Common myeloid progenitor, CD34-positive (primary cell): ENCODE data around the gene PRDM11. TPM values are rescaled to one million over a fixed set of nuclear protein-coding genes. Genes with fewer than 3 reads are reported as not detected.
A peak's percentile ranks its signal among the peaks of the same experiment; 100 is the strongest.

Experiments used
- CTCF ChIA-PET: fragments of 350-600 bp; sonication (Branson Sonifier 250); formaldehyde crosslinking; loops from one replicate; lab custom pipeline; 2021; ENCODE audit warnings: antibody characterized with exemption; lab: Charles Lee
- POLR2A ChIA-PET: fragments of 350-600 bp; sonication (Branson Sonifier 250); formaldehyde crosslinking; loops from one replicate; lab custom pipeline; 2021; ENCODE audit warnings: antibody characterized with exemption; lab: Charles Lee
- DNase-seq, 3 donors: peaks; one replicate each; pipeline versions ENCODE4 v3.0.0 to v3.0.0-alpha.2; 2013
- H3K27ac ChIP-seq, 2 experiments: 1 replicate in 1 of 2; 2 replicates in 1 of 2; pipeline ENCODE4 v1.7.0; 2013; ENCODE audit warnings: inconsistent platforms in 2 of 2, low read length in 2 of 2, mild to moderate bottlenecking in 2 of 2, low read depth in 1 of 2, moderate library complexity in 1 of 2; ENCODE audit not compliant: severe bottlenecking in 2 of 2, insufficient read depth in 1 of 2, poor library complexity in 1 of 2
- H3K27me3 ChIP-seq, 5 experiments: replicated peaks in 2 of 5; 1 replicate in 3 of 5; 2 replicates in 2 of 5; pipeline versions ENCODE4 v1.6.1 to v1.7.0; 2013; ENCODE audit warnings: low read length in 4 of 5, mild to moderate bottlenecking in 2 of 5, moderate library complexity in 2 of 5, inconsistent platforms in 1 of 5; ENCODE audit not compliant: insufficient read depth in 5 of 5, control insufficient read depth in 4 of 5
- H3K36me3 ChIP-seq, 4 experiments: 1 replicate in 2 of 4; 2 replicates in 2 of 4; pipeline versions ENCODE4 v1.6.1 to v1.7.0; 2013; ENCODE audit warnings: low read length in 3 of 4, control low read depth in 1 of 4, mild to moderate bottlenecking in 1 of 4; ENCODE audit not compliant: control insufficient read depth in 4 of 4, insufficient read depth in 4 of 4
- H3K4me1 ChIP-seq, 4 experiments: 1 replicate in 3 of 4; 2 replicates in 1 of 4; pipeline versions ENCODE4 v1.6.1 to v1.7.1; 2013; ENCODE audit warnings: low read length in 3 of 4, mild to moderate bottlenecking in 3 of 4, control low read depth in 1 of 4, inconsistent platforms in 1 of 4, moderate library complexity in 1 of 4; ENCODE audit not compliant: control insufficient read depth in 4 of 4, insufficient read depth in 4 of 4; ENCODE audit errors: control extremely low read depth in 1 of 4
- H3K4me3 ChIP-seq, 7 experiments: 1 replicate in 4 of 7; 2 replicates in 3 of 7; pipeline versions ENCODE4 v1.5.1 to v1.7.0; 2013; ENCODE audit warnings: mild to moderate bottlenecking in 7 of 7, low read length in 6 of 7, moderate library complexity in 6 of 7, inconsistent platforms in 2 of 7, low read depth in 2 of 7, control low read depth in 1 of 7; ENCODE audit not compliant: insufficient read depth in 4 of 7, control insufficient read depth in 1 of 7; ENCODE audit errors: extremely low read depth in 1 of 7
- H3K9me3 ChIP-seq, 5 experiments: 1 replicate in 4 of 5; 2 replicates in 1 of 5; pipeline versions ENCODE4 v1.6.1 to v1.7.1; 2013; ENCODE audit warnings: low read length in 4 of 5, mild to moderate bottlenecking in 2 of 5, inconsistent platforms in 1 of 5, low read depth in 1 of 5, moderate library complexity in 1 of 5; ENCODE audit not compliant: control insufficient read depth in 4 of 5, insufficient read depth in 2 of 5; ENCODE audit errors: control extremely low read depth in 1 of 5
- WGBS: methylation state at CpG from one replicate; pipeline ENCODE4 v1.1.5; 2013; ENCODE audit not compliant: insufficient coverage; 5-methylcytosine and 5-hydroxymethylcytosine counted together
- polyA plus RNA-seq: library from polyadenylated mRNA; unstranded; fragments of 120-200 nt; gene quantifications from one replicate; pipeline ENCODE4 v1.2.1, GENCODE V29; 2013

The PRDM11 gene
- polyA plus RNA-seq = 12.4 TPM

DNA sequence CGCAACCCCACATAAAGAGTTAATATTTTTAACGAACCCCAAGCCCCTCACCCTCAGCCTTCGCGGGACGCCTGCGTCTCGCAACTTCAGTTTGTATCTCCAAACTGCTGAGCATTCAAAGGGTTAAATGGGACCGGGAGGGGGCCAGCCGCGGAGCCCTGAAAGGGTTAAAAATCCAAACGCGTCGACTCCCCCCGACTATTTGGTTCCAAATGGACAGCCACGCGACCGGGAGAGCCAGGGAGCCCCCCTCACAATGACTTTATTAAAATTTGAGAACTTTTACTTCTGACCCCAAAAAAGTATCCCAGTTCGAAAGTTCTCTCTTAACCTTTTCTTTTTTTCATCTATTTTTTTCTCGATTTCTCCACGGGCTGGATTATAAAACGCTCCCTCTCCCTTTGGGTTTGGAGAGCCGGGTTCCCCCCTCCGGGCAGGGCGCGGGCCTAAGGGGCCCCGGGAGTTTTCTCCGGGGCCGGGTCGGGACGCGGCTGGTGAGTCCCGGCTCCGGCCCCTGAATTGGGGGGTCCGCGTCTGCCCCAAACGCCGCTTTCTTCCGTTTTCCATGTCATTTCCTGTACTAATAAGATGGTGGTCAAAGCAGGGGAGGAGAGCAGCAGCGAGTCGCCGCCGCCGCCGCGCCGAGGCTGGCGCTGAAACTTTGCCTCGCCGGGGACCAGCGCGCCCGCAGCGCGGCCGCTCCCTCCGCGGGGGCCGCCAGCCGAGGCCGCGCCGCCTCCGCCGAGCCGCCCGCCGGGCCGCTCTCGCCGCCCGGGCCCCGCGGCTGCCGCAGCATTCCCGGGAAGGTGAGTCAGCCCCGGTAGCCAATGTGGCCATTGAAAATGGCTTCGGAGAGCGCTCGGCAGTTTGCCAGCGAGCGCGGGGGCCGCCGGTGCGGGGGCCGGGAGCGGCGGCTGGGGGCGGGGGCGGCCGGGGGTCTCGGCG, at the start of gene PRDM11:
TSS of gene PRDM11 (plus strand) at position 568 of the 945 bp plus-strand sequence. CDS start 35,128 bp downstream, outside the sequence.
- ChIA-PET CTCF (no interaction called here), POLR2A (no interaction called here)
- Histone ChIP-seq H3K27ac (peak within 1 kb of the TSS; percentile 93 to 98), H3K9me3 (no peaks in the 10 kb centered on the region), H3K4me3 (peak within 1 kb of the TSS; percentile 59 to 88 (median 80)), H3K36me3 (no peaks in the 10 kb centered on the region), H3K27me3 (peaks cover 0 to 8% (median 4%) of the 10 kb centered on the region in 5 experiments), H3K4me1 (peaks cover 13 to 26% (median 20%) of the 10 kb centered on the region in 4 experiments)
- WGBS = 0% methylated on average over 58 of the region's 93 CpGs
- peak; percentile 70 to 86 (median 84) for DNase-seq

GRCh38 chr11:45097721-45098493, 48.5 kb upstream of the PRDM11 start:
- no peaks in the 10 kb centered on the region for H3K27me3 ChIP-seq
- 45% methylated on average over 7 of the region's 10 CpGs for WGBS
- CTCF ChIA-PET = interaction anchor here (0.8 to 29.2 kb wide), 13 partner anchors 7 to 187 kb away, joined by 3 to 1197 read pairs (median 3); no protein-coding TSS in a partner anchor
- no peak overlapping the region for H3K4me3 ChIP-seq
- POLR2A ChIA-PET = interaction anchor here (0.8 kb wide), 1 partner anchor 143 kb away, joined by 3 read pairs; no protein-coding TSS in a partner anchor
- H3K36me3 ChIP-seq = no peaks in the 10 kb centered on the region
- no peak overlapping the region for H3K27ac ChIP-seq
- no peaks in the 10 kb centered on the region for H3K9me3 ChIP-seq
- peaks cover 3 to 40% (median 36%) of the 10 kb centered on the region in 4 experiments for H3K4me1 ChIP-seq
- peak; percentile 66 to 89 (median 82) for DNase-seq

DNA sequence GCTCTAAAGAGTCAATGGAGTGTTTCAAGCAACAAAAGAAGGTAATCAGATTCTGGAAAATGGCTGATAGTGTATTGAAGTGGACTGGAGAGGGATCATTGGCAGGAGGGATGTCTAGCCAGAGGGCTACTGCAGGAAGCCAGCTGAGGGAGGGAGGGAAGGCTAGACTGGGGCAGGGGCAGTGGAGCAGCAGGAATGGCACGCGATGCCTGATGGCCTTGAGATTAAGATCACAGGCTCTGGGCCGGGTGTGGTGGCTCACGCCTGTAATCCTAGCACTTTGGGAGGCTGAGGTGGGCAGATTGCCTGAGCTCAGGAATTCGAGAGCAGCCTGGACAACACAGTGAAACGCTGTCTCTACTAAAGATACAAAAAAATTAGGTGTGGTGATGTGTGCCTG, 47.5 kb upstream of the PRDM11 start:
- Histone ChIP-seq H3K4me1 (peaks cover 0 to 31% (median 27%) of the 10 kb centered on the region in 4 experiments), H3K27me3 (no peaks in the 10 kb centered on the region), H3K36me3 (no peaks in the 10 kb centered on the region), H3K27ac (no peak overlapping the region), H3K9me3 (no peaks in the 10 kb centered on the region), H3K4me3 (no peak overlapping the region)
- no peak for DNase-seq
- 98% methylated on average over 5 of the region's 6 CpGs for WGBS
- POLR2A ChIA-PET = no interaction called here
- CTCF ChIA-PET = interaction anchor here (1.1 to 29.2 kb wide), 5 partner anchors 8 to 193 kb away, joined by 3 to 1197 read pairs (median 3); no protein-coding TSS in a partner anchor

- no CpG with 5 or more reads among the region's 2 CpGs for WGBS
- H3K27ac ChIP-seq = no peak overlapping the region
- no peaks in the 10 kb centered on the region for H3K27me3 ChIP-seq
- no peak overlapping the region for H3K4me3 ChIP-seq
- ChIA-PET POLR2A (no interaction called here), CTCF (interaction anchor here (1.0 to 29.2 kb wide), 9 partner anchors 9 to 163 kb away, joined by 3 to 1197 read pairs (median 6); no protein-coding TSS in a partner anchor)
- H3K9me3 ChIP-seq = no peaks in the 10 kb centered on the region
- H3K36me3 ChIP-seq = no peaks in the 10 kb centered on the region
- DNase-seq = peak; percentile 37 to 58 (median 57)
- H3K4me1 ChIP-seq = peaks cover 0 to 17% (median 13%) of the 10 kb centered on the region in 4 experiments
These were observed 46.1 kb upstream of the PRDM11 start for GRCh38 chr11:45100339-45100738.

GRCh38 chr11:45102361-45102809, 44.1 kb upstream of the PRDM11 start:
- H3K9me3 ChIP-seq = no peaks in the 10 kb centered on the region
- no peak for DNase-seq
- POLR2A ChIA-PET = interaction anchor here (0.6 to 1.0 kb wide), 2 partner anchors 144 to 156 kb away, joined by 3 read pairs; no protein-coding TSS in a partner anchor
- H3K36me3 ChIP-seq = no peaks in the 10 kb centered on the region
- H3K4me1 ChIP-seq = peaks cover 0 to 18% (median 9%) of the 10 kb centered on the region in 4 experiments
- H3K27me3 ChIP-seq = peaks cover 0 to 3% (median 0%) of the 10 kb centered on the region in 5 experiments
- CTCF ChIA-PET = interaction anchor here (0.6 to 29.2 kb wide), 18 partner anchors 8 to 238 kb away, joined by 3 to 1197 read pairs (median 4); no protein-coding TSS in a partner anchor
- H3K4me3 ChIP-seq = no peak overlapping the region
- H3K27ac ChIP-seq = no peak overlapping the region
- 49% methylated on average over 8 of the region's 8 CpGs for WGBS

- Histone ChIP-seq H3K9me3 (no peaks in the 10 kb centered on the region), H3K4me3 (no peak overlapping the region), H3K27me3 (peaks cover 0 to 3% (median 0%) of the 10 kb centered on the region in 5 experiments), H3K36me3 (no peaks in the 10 kb centered on the region), H3K27ac (no peak overlapping the region), H3K4me1 (peaks cover 0 to 18% (median 9%) of the 10 kb centered on the region in 4 experiments)
- ChIA-PET POLR2A (interaction anchor here (1.0 to 2.6 kb wide), 2 partner anchors 144 to 166 kb away, joined by 3 to 7 read pairs; no protein-coding TSS in a partner anchor), CTCF (interaction anchor here (0.7 to 29.2 kb wide), 35 partner anchors 8 to 481 kb away, joined by 3 to 1197 read pairs (median 5); no protein-coding TSS in a partner anchor)
- 31% methylated on average over 8 of the region's 8 CpGs for WGBS
- peak; percentile 58 to 72 (median 59) for DNase-seq
These were observed 43.4 kb upstream of the PRDM11 start for GRCh38 chr11:45102810-45103621.
